A204.1 (cell line): ENCODE results near the gene SNRPA1.
"Not testable (repeated sequence)": the region's sequence is repeated elsewhere in the genome, so short reads cannot be mapped to it uniquely, and the experiment has no call there.

Experiments
- FAIRE-seq: peaks from 2 replicates; lab custom pipeline; 2012; peaks lifted over from hg19 to GRCh38; lab: Jason Lieb, UNC

SNRPA1 gene

GRCh38 chr15:101294731-101295606 is at the start of gene SNRPA1:
Gene SNRPA1 (minus strand): TSS chr15:101295248. CDS start chr15:101295178, 70 bp downstream.
- no peak for FAIRE-seq

- FAIRE-seq, result no peak
Observed at GRCh38 chr15:101342056-101342455, 47.0 kb upstream of the SNRPA1 start.

GRCh38 chr15:101338502-101339057 is 43.5 kb upstream of the SNRPA1 start:
- FAIRE-seq, result no peak

GRCh38 chr15:101337976-101338375 is 42.9 kb upstream of the SNRPA1 start:
- FAIRE-seq, result no peak

GRCh38 chr15:101333907-101334789 is 39.1 kb upstream of the SNRPA1 start:
- not testable (repeated sequence) for FAIRE-seq

- no peak for FAIRE-seq
Observed at GRCh38 chr15:101332061-101332467, 37.0 kb upstream of the SNRPA1 start.

- no peak for FAIRE-seq
Observed at GRCh38 chr15:101329867-101330380, 34.9 kb upstream of the SNRPA1 start.

- no peak for FAIRE-seq
Observed at GRCh38 chr15:101329309-101329863, 34.3 kb upstream of the SNRPA1 start.

- no peak for FAIRE-seq
Observed at GRCh38 chr15:101328001-101328400, 33.0 kb upstream of the SNRPA1 start.

GRCh38 chr15:101327147-101327740 is 32.2 kb upstream of the SNRPA1 start:
- no peak for FAIRE-seq

GRCh38 chr15:101326462-101327146 is 31.6 kb upstream of the SNRPA1 start:
- no peak for FAIRE-seq

- no peak for FAIRE-seq
Observed at GRCh38 chr15:101326026-101326315, 30.9 kb upstream of the SNRPA1 start.

- no peak for FAIRE-seq
Observed at GRCh38 chr15:101325263-101326025, 30.4 kb upstream of the SNRPA1 start.

GRCh38 chr15:101324524-101325177 is 29.6 kb upstream of the SNRPA1 start:
- FAIRE-seq, result no peak

GRCh38 chr15:101323793-101324523 is 28.9 kb upstream of the SNRPA1 start:
- no peak for FAIRE-seq

- no peak for FAIRE-seq
Observed at GRCh38 chr15:101322854-101323477, 27.9 kb upstream of the SNRPA1 start.

GRCh38 chr15:101322016-101322695 is 27.1 kb upstream of the SNRPA1 start:
- no peak for FAIRE-seq

GRCh38 chr15:101320501-101321052 is 25.5 kb upstream of the SNRPA1 start:
- no peak for FAIRE-seq
